Activated CD8-positive, alpha-beta T cell treated with anti-CD3 and anti-CD28 coated beads for 36 hours (primary cell): Measurements from ENCODE around the gene CACHD1. TPM values are rescaled to one million over a fixed set of nuclear protein-coding genes. Genes with fewer than 3 reads are reported as not detected.

Source experiments
- ATAC-seq: fragments of 200-7000 bp; cut with Tn5 transposase; one replicate; pipeline ENCODE4 v1.10.0; 2021; ENCODE audit warnings: mild to moderate bottlenecking, moderate library complexity
- CTCF ChIA-PET: fragments of 350-600 bp; sonication (Branson Sonifier 250); formaldehyde crosslinking; loops from one replicate; lab custom pipeline; 2021; ENCODE audit warnings: antibody characterized with exemption; lab: Charles Lee
- POLR2A ChIA-PET: fragments of 350-600 bp; sonication (Branson Sonifier 250); formaldehyde crosslinking; loops from one replicate; lab custom pipeline; 2021; ENCODE audit warnings: antibody characterized with exemption; lab: Charles Lee
- DNase-seq: peaks from one replicate; pipeline ENCODE4 v3.0.0-alpha.2; 2020
- H3K27ac Mint-ChIP-seq: one replicate; pipeline ENCODE4 v1.8.0; 2021; ENCODE audit warnings: mild to moderate bottlenecking, mixed read lengths
- H3K27me3 Mint-ChIP-seq: one replicate; pipeline ENCODE4 v1.8.0; 2021; ENCODE audit warnings: mixed read lengths
- H3K36me3 Mint-ChIP-seq: one replicate; pipeline ENCODE4 v1.8.0; 2021; ENCODE audit warnings: low read depth, mixed read lengths
- H3K4me1 Mint-ChIP-seq: one replicate; pipeline ENCODE4 v1.8.0; 2021; ENCODE audit warnings: low read depth, mixed read lengths
- H3K4me3 Mint-ChIP-seq: one replicate; pipeline ENCODE4 v1.8.0; 2021; ENCODE audit warnings: mild to moderate bottlenecking, moderate library complexity, mixed read lengths
- H3K9me3 Mint-ChIP-seq: one replicate; pipeline ENCODE4 v1.8.0; 2021; ENCODE audit warnings: mixed read lengths
- CTCF ChIP-seq: fragments of 200-600 bp; IDR thresholded peaks from one replicate; pipeline ENCODE4 v1.8.0; 2022; ENCODE audit warnings: antibody characterized with exemption, mild to moderate bottlenecking
- intact Hi-C: fragments of 100-400 bp; cut with micrococcal nuclease; formaldehyde crosslinking; loops from one replicate; pipeline ENCODE4 v1.10.0; 2022
- total RNA-seq, 2 experiments: library from RNA; stranded (reverse); gene quantifications; one replicate each; pipeline ENCODE4 v1.2.3, GENCODE V29; 2021

CACHD1 gene
- total RNA-seq, 2 experiments from 2014 or later, result 2.2 to 2.5 TPM

GRCh38 chr1:64721135-64721534, 251.2 kb downstream of the CACHD1 start:
- CTCF ChIA-PET, result no interaction called here
- no peak overlapping the region for H3K4me3 Mint-ChIP-seq
- no peaks in the 10 kb centered on the region for H3K4me1 Mint-ChIP-seq
- intact Hi-C loops, result no loop called here
- ATAC-seq, result no peak
- no peak for TF ChIP-seq CTCF
- POLR2A ChIA-PET, result no interaction called here
- DNase-seq, result no peak
- H3K27me3 Mint-ChIP-seq, result peaks cover 30% of the 10 kb centered on the region
- H3K27ac Mint-ChIP-seq, result no peak overlapping the region
- H3K9me3 Mint-ChIP-seq, result peaks cover 7% of the 10 kb centered on the region
- H3K36me3 Mint-ChIP-seq, result no peaks in the 10 kb centered on the region

- no peak for DNase-seq
- Mint-ChIP-seq H3K4me1 (no peaks in the 10 kb centered on the region), H3K27me3 (peaks cover 30% of the 10 kb centered on the region), H3K36me3 (no peaks in the 10 kb centered on the region), H3K9me3 (peaks cover 7% of the 10 kb centered on the region), H3K27ac (no peak overlapping the region), H3K4me3 (no peak overlapping the region)
- no peak for ATAC-seq
- TF ChIP-seq CTCF, result no peak
- ChIA-PET CTCF (no interaction called here), POLR2A (no interaction called here)
- intact Hi-C loops, result no loop called here
These were observed 251.7 kb downstream of the CACHD1 start for GRCh38 chr1:64721576-64722145.

DNA sequence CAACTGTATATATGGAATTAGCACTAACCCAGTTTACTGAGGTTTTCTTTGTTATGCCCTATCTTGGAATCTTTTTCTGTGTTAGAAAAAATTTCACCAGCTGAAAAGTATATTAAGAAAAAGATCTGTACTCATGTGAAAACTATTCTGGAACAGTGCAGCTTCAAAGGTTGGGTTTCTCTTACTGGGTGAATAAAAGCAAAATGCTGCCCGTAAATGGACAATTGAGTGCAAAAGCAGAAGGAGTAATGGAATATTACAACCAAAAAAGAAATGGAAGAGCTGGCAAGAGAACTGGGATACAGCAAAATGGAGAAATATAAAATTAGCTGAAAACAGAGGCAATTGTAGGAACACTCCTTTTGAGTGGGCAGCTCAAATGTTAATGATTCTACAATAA, 257.9 kb downstream of the CACHD1 start:
- ATAC-seq (no peak), DNase-seq (no peak)
- CTCF ChIA-PET, result interaction anchor here (0.9 kb wide), 1 partner anchor 97 kb away, joined by 6 read pairs; no protein-coding TSS in a partner anchor
- POLR2A ChIA-PET, result interaction anchor here (0.7 kb wide), 1 partner anchor 325 kb away, joined by 3 read pairs; no protein-coding TSS in a partner anchor
- H3K4me1 Mint-ChIP-seq, result no peaks in the 10 kb centered on the region
- no peak for TF ChIP-seq CTCF
- intact Hi-C loops, result no loop called here
- peaks cover 13% of the 10 kb centered on the region for H3K27me3 Mint-ChIP-seq
- H3K27ac Mint-ChIP-seq, result no peak overlapping the region
- H3K36me3 Mint-ChIP-seq, result no peaks in the 10 kb centered on the region
- H3K9me3 Mint-ChIP-seq, result no peaks in the 10 kb centered on the region
- H3K4me3 Mint-ChIP-seq, result no peak overlapping the region

DNA sequence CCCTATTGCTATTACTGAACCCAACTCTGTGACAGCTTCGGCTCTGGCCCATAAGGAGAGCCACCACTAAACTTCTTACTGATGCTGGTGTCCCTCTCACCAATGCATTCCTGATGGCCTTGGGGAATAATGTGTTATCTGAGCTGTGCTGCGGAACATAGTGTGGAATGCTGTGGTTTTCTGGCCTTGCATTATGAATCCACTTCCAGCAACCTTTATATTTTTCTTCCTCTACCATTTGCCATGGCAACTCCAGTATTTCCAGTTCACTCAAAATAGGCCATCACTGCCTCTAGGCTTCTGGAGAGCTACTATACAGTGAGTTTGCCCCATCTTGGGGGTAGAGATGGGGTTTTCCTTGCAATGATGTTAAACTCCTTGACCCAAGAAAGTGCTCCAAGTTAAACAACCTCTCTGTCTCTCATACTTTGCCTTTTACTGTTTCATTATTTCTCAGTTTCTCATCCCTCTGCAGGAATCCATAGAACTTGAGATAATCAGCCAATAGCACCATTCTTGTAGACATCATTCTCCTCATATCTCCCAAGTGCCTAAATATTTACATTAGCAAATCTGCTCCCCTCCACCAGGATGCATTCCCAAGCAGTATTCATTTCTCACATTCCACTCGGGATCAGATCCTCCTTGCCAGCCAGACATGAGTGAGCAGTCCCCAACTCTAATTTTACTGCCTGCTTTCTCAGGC, 263.8 kb downstream of the CACHD1 start:
- Mint-ChIP-seq H3K4me1 (no peaks in the 10 kb centered on the region), H3K27ac (no peak overlapping the region), H3K4me3 (no peak overlapping the region)

More for the DNA sequence above, 263.8 kb downstream of the CACHD1 start:
- CTCF ChIA-PET, result no interaction called here
- Mint-ChIP-seq H3K27me3 (peaks cover under 1% of the 10 kb centered on the region), H3K9me3 (no peaks in the 10 kb centered on the region), H3K36me3 (no peaks in the 10 kb centered on the region)
- DNase-seq, result no peak
- intact Hi-C loops, result no loop called here
- TF ChIP-seq CTCF, result no peak
- POLR2A ChIA-PET, result no interaction called here
- ATAC-seq, result no peak
